ENCODE measurements around the gene UCK1.
"Not testable (repeated sequence)": the region's sequence is repeated elsewhere in the genome, so short reads cannot be mapped to it uniquely, and the experiment has no call there.

Gene UCK1

DNA sequence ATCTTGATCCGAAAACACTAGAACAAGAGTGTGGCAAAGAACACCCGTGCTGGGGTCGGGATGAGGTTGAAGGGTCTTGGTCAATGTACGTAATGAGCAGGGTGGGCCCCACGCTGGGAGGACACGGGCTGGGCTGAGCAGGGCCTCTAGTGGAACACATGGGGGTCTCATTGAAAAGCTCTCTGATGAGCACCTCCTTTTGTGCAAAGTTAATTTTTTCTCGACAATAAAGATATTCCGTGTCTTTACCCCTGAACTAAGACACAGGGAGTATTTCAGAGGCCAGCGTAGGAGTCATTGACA lies 8.0 kb downstream of the UCK1 start:
- DNase-seq: no peak

DNA sequence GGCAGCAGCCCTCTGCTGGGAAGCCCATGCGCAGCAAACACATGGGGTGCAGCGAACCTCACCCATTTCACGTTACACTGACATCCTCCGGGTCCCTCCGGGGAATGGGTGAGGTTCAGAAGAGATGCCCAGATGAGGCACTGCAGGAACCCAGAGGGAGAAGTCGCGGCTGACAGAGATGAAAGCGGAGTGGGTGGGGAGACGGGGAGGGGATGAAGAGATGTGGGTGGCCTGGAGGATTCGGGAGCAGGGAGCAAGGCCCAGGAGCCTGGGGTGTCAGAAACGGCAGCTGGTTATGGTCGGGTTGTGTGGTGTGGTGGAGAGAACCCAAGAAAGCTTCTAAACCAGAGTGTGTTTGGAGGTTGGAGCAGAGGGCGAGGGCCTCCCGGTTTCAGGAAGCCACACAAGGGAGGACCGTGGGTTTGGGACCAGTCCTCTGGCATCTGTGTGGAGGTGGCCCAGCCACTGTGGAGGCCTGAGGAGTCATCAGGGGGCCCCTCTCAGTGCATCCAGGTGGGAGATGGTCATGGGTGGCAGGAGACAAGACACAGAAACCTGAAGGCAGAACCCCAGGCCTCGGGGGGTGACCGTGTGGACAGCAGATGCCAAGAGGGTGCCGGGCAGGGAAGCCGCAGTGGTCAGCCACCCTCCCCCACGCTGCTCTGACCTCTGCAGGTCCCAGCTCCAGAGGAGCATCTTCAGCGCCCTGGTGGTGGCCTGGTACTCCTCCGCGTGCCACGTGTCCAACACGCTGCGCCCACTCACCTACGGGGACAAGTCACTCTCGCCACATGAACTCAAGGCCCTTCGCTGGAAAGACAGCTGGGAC lies 8.6 kb downstream of the UCK1 start:
- DNase-seq: no peak

DNA sequence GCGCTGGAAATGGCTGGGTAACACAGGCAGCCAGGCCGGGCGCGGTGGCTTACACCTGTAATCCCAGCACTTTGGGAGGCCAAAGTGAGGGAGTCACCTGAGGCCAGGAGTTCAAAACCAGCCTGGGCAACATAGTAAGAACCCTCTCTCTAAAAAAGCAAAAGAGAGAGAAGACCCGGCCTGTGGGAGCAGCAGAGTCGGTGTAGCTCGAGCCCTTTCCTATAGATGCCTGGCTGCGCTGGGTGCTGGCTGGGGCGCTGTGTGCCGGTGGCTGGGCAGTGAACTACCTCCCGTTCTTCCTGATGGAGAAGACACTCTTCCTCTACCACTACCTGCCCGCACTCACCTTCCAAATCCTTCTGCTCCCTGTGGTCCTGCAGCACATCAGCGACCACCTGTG lies 9.2 kb downstream of the UCK1 start:
- DNase-seq: no peak

DNA sequence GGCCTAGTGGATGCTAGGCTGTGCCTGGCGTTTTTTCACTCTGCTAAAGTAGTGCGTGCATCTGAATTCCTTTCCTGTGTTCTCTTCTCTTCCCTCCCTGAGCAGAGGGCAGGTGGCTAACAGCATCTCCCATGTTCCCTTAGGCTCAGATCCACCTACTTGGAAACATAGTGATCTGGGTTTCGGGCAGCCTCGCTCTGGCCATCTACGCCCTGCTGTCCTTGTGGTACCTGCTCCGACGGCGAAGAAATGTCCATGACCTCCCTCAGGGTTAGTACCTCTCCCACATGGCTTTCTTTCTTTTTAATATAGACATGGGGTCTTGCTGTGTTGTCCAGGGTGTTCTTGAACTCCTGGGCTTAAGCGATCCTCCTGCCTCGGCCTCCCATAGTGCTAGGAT lies 9.9 kb downstream of the UCK1 start:
- no peak for DNase-seq

GRCh38 chr9:131520503-131520902 lies 10.6 kb downstream of the UCK1 start:
- DNase-seq: no peak

DNA sequence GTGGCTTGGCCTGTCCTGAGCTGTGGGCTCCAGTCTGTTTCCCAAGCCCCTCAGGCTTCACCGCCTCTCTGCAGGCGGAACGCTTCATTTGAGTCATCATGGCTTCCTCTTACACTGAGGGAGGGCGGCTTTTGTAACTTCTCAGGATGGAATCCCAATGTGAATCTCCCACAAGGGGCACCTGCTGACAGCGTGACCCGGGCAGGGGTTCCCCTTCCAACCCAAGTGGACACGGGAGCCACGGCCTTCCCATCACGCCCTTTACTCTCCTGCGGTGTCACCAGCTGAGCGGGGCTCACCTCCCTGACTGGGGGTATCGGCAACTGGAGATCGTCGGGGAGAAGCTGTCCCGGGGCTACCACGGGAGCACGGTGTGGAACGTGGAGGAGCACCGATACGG lies 12.5 kb downstream of the UCK1 start:
- DNase-seq: no peak

DNA sequence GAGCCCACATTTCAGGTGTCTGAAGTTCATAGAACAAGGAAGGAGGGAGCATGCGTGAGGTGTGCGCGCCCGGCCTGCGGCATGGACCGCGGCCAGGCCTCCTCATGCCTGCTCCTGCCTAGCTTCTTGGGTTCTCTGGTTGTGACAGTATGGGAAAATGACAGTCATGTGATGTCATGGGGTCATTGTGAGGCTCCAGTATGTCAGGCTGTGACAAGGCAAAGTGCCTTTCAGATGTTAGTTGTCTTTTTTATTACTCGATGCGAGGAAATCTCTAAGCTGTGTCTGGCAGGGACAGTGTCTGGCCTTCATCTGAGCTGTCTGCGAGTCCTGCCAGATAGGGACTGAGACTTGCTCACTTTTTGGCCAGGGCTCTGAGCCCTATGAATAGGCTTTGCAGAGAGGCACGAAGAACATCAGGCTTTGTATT lies 13.3 kb downstream of the UCK1 start:
- no peak for DNase-seq

DNA sequence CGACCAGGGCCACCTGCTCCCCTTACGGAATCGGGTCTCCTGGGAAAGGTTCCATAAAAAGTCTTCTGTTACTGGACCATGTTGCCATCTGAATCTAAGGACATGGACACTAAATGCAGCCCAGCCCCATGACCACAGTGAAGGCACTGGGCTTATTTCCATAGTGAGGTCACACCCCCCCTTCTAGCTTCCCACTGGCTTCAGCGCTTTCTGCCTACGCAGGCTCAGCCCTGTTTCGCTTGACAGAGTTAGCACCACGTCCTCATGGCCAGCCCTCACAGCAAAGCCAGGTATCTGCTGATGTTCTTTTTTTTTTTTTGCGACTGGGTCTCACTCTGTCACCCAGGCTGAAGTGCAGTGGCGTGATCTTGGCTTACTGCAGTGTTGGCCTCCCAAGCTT lies 14.1 kb downstream of the UCK1 start:
- no peak for DNase-seq

DNA sequence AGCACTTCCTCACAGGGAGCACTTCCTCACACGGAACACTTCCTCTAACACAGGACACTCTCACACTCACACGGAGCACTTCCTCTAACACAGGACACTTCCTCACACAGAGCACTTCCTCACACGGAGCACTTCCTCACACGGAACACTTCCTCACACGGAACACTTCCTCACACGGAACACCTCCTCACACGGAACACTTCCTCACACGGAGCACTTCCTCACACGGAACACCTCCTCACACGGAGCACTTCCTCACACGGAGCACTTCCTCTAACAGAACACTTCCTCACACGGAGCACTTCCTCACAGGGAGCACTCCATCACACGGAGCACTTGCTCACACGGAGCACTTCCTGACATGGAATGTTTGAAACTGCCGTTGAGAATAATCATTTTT lies 15.0 kb downstream of the UCK1 start:
- DNase-seq: no peak

DNA sequence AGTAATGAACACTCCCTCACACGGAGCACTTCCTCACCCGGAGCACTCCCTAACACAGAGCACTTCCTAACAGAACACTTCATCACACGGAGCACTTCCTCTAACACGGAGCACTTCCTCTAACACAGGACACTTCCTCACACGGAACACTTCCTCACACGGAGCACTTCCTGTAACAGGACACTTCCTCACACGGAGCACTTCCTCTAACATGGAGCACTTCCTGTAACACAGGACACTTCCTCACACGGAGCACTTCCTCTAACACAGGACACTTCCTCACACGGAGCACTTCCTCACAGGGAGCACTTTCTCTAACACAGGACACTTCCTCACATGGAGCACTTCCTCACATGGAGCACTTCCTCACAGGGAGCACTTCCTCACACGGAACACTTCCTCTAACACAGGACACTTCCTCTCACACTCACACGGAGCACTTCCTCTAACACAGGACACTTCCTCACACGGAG lies 15.5 kb downstream of the UCK1 start:
- not testable (repeated sequence) for DNase-seq

- DNase-seq: no peak
Observed at GRCh38 chr9:131513177-131513576, 17.9 kb downstream of the UCK1 start.

DNA sequence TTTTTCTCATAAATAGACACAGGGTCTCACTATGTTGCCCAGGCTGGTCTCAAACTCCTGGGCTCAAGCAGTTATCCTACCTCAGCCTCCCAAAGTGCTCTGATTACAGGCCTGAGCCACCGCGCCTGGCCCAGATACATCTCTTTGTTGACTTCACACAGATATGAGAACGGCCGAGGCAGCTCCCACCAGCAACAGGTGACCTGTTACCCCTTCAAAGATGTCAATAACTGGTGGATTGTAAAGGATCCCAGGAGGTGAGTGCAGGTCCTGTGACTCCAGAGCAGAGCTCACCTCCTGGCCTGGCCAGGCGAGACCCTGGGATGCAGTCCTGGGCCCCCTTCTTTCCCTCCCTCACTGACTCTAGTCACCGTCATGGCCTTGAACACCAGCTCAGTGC lies 19.2 kb downstream of the UCK1 start:
- DNase-seq: no peak

- no peak for DNase-seq
Observed at GRCh38 chr9:131511416-131511815, 19.6 kb downstream of the UCK1 start.

DNA sequence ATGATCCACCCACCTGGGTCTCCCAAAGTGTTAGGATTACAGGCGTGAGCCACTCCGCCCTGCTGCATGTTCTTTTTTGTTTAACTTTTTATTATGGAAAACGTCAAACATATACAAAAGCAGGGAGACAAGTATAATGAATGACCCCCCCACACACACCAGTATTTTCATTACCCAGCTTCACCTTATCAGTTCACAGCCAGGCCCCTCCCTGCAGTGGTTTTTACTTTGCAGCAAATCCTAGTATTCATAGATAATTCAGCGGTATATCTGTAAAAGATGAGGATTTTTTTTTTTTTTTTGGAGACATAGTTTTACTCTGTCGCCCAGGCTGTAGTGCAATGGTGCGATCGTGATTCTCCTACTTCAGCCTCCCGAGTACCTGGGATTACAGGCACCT lies 26.1 kb downstream of the UCK1 start:
- no peak for DNase-seq

- peak; percentile 54 for DNase-seq
Observed at GRCh38 chr9:131503626-131504465, 27.2 kb downstream of the UCK1 start.

DNA sequence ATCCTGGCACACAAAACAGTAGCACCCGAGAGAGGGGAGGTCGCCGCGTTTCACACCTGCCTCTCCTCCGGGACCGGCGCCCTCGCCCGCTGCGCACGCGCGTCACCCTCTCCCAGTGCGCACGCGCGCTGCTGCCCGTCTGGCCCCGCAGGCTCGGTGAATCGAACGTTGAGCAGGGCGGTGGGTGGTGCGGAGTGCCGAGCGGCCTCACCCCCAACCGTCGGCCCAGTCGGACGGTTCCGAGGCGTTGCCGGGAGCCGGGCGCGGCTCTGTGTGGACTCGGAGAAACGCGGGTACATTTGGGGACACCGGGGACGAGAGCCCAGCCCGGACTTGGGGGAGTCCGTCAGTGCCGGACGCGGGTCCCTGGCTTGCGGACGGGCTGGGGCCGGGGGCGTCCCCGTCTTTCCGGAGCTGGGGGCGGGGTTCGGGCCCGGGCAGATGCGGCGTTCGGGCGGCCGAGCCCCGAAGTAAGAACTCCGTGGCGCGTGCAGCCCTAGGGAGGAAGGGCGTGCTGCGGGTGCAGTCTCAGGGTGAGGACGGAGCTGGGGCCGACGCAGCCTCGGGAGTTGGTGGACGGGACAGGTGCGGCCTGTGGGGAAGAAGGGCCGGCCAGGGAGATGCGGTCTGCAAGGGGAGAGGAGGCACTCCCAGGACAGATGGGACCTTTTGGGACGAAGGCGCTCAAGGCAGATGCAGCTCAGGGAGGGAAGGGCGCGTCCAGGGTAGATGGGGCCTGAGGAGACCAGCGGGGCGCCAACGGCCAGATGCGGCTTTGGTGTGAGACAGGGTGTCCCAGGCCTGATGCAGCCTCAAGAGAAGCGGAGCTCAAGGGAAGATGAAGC lies 28.1 kb downstream of the UCK1 start, which contains the start of gene POMT1:
Gene POMT1, plus strand, starts transcription at position 138 of the 845 bp plus-strand sequence. CDS start 1,301 bp downstream, outside the sequence.
- peak; percentile 87 to 90 for DNase-seq

DNA sequence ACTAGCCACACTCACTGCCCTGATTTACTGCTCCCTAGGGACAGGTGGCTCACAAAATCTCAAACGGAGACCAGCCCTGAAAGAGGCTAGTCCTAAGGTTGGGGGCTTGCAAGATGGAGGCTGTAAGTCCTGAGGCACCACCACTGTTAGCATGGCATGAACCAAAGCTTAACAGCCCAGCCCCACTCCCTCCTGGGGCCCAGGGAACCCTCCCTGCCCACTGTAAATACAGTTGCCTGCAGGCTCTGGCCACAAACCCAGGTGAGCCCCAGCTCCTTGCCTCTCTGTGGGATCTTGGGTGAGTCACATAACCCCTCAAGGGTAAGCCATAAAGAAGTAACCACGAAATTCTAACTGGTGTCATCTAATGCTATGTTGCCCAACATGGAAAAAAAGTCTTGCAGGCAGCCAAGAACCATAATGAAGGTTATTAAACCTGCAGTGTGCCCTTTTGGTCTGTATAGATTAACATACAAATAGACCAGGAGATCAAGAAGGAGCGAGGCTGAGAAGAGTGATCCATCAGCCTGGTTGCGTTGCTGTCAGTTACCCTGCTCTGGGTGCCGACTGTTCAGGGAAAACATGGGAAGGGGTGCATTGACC lies 30.0 kb downstream of the UCK1 start:
- DNase-seq: peak; percentile 47 to 54

- DNase-seq: peak; percentile 66 to 72
Observed at GRCh38 chr9:131500377-131500776, 30.7 kb downstream of the UCK1 start.

DNA sequence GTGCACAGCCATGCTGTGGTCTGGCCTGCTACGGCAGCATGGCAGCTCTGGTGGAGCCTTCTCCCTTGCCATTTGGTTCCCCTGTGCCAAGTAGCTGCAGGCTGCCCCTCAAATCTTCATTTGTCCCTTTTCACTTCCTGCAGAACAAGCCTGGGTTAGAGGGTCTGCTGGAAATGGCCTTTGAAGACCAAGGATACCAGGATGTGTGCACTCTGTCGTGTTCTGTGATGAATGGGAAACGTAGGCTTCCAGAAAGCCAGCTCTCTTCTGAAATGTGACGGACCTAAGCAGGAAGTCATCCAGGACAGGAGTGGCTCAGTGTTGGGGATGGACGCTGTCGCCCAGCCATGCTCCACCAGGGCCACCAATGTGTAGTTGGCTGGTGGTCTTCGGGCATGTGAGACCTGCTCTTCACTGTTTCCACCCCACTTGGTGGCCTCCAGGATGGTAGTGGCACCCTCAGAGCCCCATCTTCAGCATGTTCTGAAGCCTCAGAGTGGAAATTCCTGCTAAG lies 31.8 kb downstream of the UCK1 start:
- DNase-seq: no peak

DNA sequence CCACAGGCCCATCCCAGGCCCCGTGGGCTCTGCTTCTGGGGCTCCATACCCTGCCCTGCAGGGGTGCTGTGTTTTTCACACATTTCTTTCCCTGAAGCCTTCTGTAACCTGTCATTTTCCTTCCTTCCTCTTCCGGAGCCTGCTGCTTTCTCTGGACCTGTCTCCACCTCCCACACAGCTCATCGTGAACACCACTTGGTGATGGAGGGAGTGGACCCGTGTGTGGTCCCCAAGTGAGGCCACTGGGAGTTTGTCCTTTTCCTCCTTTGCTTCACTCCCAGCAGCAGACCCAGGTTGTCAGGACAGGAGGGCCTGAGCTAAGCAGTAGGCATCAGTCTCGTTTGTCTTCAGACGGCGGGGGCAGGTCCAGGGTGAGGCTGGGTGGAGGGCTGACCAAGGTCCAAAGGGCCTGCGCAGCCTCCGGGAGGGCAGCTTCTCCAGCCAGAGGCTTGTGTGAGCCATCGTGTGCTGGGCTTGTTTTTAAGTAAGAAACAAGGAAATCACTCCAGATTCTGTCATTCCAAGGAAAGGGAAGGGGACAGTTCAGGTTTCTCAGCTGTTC lies 34.1 kb downstream of the UCK1 start:
- DNase-seq: no peak

DNA sequence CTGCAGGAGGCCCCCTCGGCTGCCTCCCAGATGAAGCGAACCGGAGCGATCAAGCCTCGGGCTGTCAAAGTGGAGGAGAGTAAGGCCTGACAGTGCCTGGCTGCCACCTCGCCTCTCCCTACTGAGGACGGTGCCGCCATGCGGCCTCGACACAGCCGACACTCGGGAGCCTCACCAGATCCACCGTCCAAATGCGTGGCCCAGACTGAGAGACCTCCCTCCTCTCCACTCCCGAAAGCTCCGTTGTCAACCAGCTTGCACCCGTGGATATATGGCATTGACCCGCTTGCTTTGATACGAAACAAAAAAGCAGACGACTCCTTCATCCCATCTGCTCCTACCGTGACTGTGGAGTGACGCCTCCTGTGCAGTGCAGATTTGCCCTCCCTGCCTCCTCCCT lies 35.3 kb downstream of the UCK1 start:
- no peak for DNase-seq

GRCh38 chr9:131494296-131494870 lies 36.7 kb downstream of the UCK1 start:
- DNase-seq: no peak
